H1 (cell line): ENCODE results near the gene EIF1B. TPM values are rescaled to one million over a fixed set of nuclear protein-coding genes. Genes with fewer than 3 reads are reported as not detected.
A peak's percentile ranks its signal among the peaks of the same experiment; 100 is the strongest.

ENCODE experiments used
- CTCF ChIA-PET: fragments of 300-600 bp; sonication (Branson Sonifier 250); formaldehyde crosslinking; loops from one replicate; lab custom pipeline; 2021; ENCODE audit not compliant: partially characterized antibody; lab: Charles Lee
- POLR2A ChIA-PET: fragments of 300-600 bp; sonication (Branson Sonifier 250); formaldehyde crosslinking; loops from one replicate; lab custom pipeline; 2021; ENCODE audit warnings: inconsistent platforms; ENCODE audit not compliant: partially characterized antibody; lab: Charles Lee
- DNase-seq, 2 experiments: peaks; one replicate each; pipeline versions ENCODE4 v3.0.0 to v3.0.0-alpha.2; 2010 to 2022; ENCODE audit warnings: low spot score in 2 of 2, low read depth in 1 of 2, mixed read lengths in 1 of 2
- FAIRE-seq: peaks from 2 replicates; lab custom pipeline; 2011; peaks lifted over from hg19 to GRCh38; lab: Jason Lieb, UNC
- H2AFZ ChIP-seq: 2 replicates; pipeline ENCODE4 v1.8.1; 2012; ENCODE audit warnings: low read length, inconsistent platforms
- H2AK5ac ChIP-seq: 2 replicates; pipeline ENCODE4 v1.6.1; 2013; ENCODE audit warnings: low read depth, low read length
- H2BK120ac ChIP-seq: replicated peaks from 2 replicates; pipeline ENCODE3; 2013; ENCODE audit warnings: low read depth, low read length, inconsistent platforms
- H2BK12ac ChIP-seq: 2 replicates; pipeline ENCODE4 v1.6.1; 2013; ENCODE audit warnings: low read depth, low read length
- H2BK15ac ChIP-seq: 2 replicates; pipeline ENCODE4 v1.6.1; 2013; ENCODE audit warnings: low read length
- H2BK20ac ChIP-seq: 2 replicates; pipeline ENCODE4 v1.6.1; 2013; ENCODE audit warnings: low read length
- H2BK5ac ChIP-seq: 2 replicates; pipeline ENCODE4 v1.6.1; 2013; ENCODE audit warnings: low read depth, low read length
- H3K14ac ChIP-seq: 2 replicates; pipeline ENCODE4 v1.6.1; 2013; ENCODE audit warnings: inconsistent platforms; ENCODE audit not compliant: insufficient read length
- H3K18ac ChIP-seq: 2 replicates; pipeline ENCODE4 v1.6.1; 2013; ENCODE audit warnings: low read length; ENCODE audit errors: extremely low read depth
- H3K23ac ChIP-seq: 2 replicates; pipeline ENCODE4 v1.6.1; 2013; ENCODE audit warnings: inconsistent platforms; ENCODE audit not compliant: insufficient read length
- H3K23me2 ChIP-seq: 2 replicates; pipeline ENCODE4 v1.6.1; 2013; ENCODE audit warnings: low read depth, low read length
- H3K27ac ChIP-seq: 2 replicates; pipeline ENCODE4 v1.6.1; 2011; ENCODE audit warnings: low read depth, low read length, inconsistent platforms
- H3K27me3 ChIP-seq, 4 experiments: replicated peaks in 1 of 4; 1 replicate in 1 of 4; 2 replicates in 3 of 4; pipeline versions ENCODE4 v1.6.1 to v1.8.1; 2011 to 2013; ENCODE audit warnings: low read length in 3 of 4, mild to moderate bottlenecking in 3 of 4, inconsistent platforms in 2 of 4, mixed read lengths in 2 of 4, moderate library complexity in 1 of 4; ENCODE audit not compliant: control insufficient read depth in 3 of 4, insufficient read depth in 3 of 4; ENCODE audit errors: extremely low read depth in 1 of 4
- H3K36me3 ChIP-seq, 4 experiments: 2 replicates each; pipeline versions ENCODE4 v1.6.1 to v1.8.1; 2011 to 2013; ENCODE audit warnings: mild to moderate bottlenecking in 4 of 4, low read length in 3 of 4, moderate library complexity in 2 of 4, control low read depth in 1 of 4, inconsistent platforms in 1 of 4; ENCODE audit not compliant: insufficient read depth in 4 of 4, control insufficient read depth in 2 of 4
- H3K4ac ChIP-seq: replicated peaks from 2 replicates; pipeline ENCODE3; 2013; ENCODE audit warnings: low read length, low read depth, mixed read lengths, inconsistent platforms; ENCODE audit not compliant: insufficient read length
- H3K4me1 ChIP-seq, 4 experiments: replicated peaks in 1 of 4; 1 replicate in 1 of 4; 2 replicates in 3 of 4; pipeline versions ENCODE4 v1.6.1 to v1.8.1; 2011 to 2013; ENCODE audit warnings: low read length in 3 of 4, inconsistent platforms in 2 of 4, mixed read lengths in 1 of 4; ENCODE audit not compliant: insufficient read depth in 4 of 4, control insufficient read depth in 3 of 4
- H3K4me2 ChIP-seq, 2 experiments: 2 replicates each; pipeline versions ENCODE4 v1.6.1 to v1.8.1; 2011 to 2013; ENCODE audit warnings: low read depth in 2 of 2, low read length in 2 of 2, control low read depth in 1 of 2, inconsistent platforms in 1 of 2, mild to moderate bottlenecking in 1 of 2; ENCODE audit not compliant: insufficient read depth in 1 of 2
- H3K4me3 ChIP-seq, 4 experiments: fragments of 200-600, 300-600 bp in 1 of 4; sonication (generic), shearing (Covaris generic), sonication (Bioruptor Twin) in 1 of 4; 2 replicates each; pipeline versions ENCODE4 v1.5.1 to v1.8.1; 2011 to 2016; ENCODE audit warnings: low read length in 4 of 4, low read depth in 3 of 4, control low read depth in 2 of 4, inconsistent platforms in 2 of 4, mild to moderate bottlenecking in 2 of 4, mixed read lengths in 1 of 4, moderate library complexity in 1 of 4; ENCODE audit not compliant: insufficient read depth in 2 of 4; ENCODE audit errors: extremely low read depth in 1 of 4
- H3K56ac ChIP-seq: replicated peaks from 2 replicates; pipeline ENCODE3; 2013; ENCODE audit warnings: low read depth, mild to moderate bottlenecking, mixed read lengths, low read length, inconsistent platforms; ENCODE audit not compliant: insufficient read length
- H3K79me1 ChIP-seq: 2 replicates; pipeline ENCODE4 v1.6.1; 2013; ENCODE audit warnings: low read depth, low read length, control low read depth
- H3K79me2 ChIP-seq, 2 experiments: 2 replicates each; pipeline versions ENCODE4 v1.6.1 to v1.8.1; 2012 to 2013; ENCODE audit warnings: low read length in 2 of 2, mild to moderate bottlenecking in 2 of 2, inconsistent platforms in 1 of 2; ENCODE audit not compliant: insufficient read depth in 2 of 2, control insufficient read depth in 1 of 2
- H3K9ac ChIP-seq, 4 experiments: replicated peaks in 1 of 4; 1 replicate in 1 of 4; 2 replicates in 3 of 4; pipeline versions ENCODE4 v1.6.1 to v1.8.1; 2011 to 2013; ENCODE audit warnings: low read depth in 3 of 4, low read length in 3 of 4, control low read depth in 2 of 4, mild to moderate bottlenecking in 2 of 4, moderate library complexity in 2 of 4, inconsistent platforms in 1 of 4; ENCODE audit errors: extremely low read depth in 1 of 4
- H3K9me3 ChIP-seq, 2 experiments: 2 replicates each; pipeline versions ENCODE4 v1.6.1 to v1.8.1; 2012 to 2013; ENCODE audit warnings: mild to moderate bottlenecking in 2 of 2, moderate library complexity in 2 of 2, control low read depth in 1 of 2, inconsistent platforms in 1 of 2, low read depth in 1 of 2, low read length in 1 of 2, mixed read lengths in 1 of 2; ENCODE audit not compliant: insufficient read depth in 2 of 2
- H4K20me1 ChIP-seq, 2 experiments: replicated peaks in 1 of 2; 2 replicates each; pipeline versions ENCODE3 to v1.8.1; 2011 to 2013; ENCODE audit warnings: inconsistent platforms in 2 of 2, low read length in 2 of 2, mild to moderate bottlenecking in 1 of 2; ENCODE audit not compliant: insufficient read depth in 2 of 2, control insufficient read depth in 1 of 2
- H4K5ac ChIP-seq: 2 replicates; pipeline ENCODE4 v1.6.1; 2013; ENCODE audit warnings: low read length, low read depth, mixed read lengths, inconsistent platforms; ENCODE audit not compliant: insufficient read length
- H4K8ac ChIP-seq: 2 replicates; pipeline ENCODE4 v1.8.0; 2013; ENCODE audit warnings: mild to moderate bottlenecking, moderate library complexity, low read length, inconsistent platforms; ENCODE audit not compliant: insufficient read depth; ENCODE audit errors: extremely low read depth
- H4K91ac ChIP-seq: replicated peaks from 2 replicates; pipeline ENCODE3; 2013; ENCODE audit warnings: low read length, mixed read lengths, inconsistent platforms; ENCODE audit not compliant: insufficient read length
- GABPA ChIP-seq: IDR thresholded peaks from 2 replicates; pipeline ENCODE4 v1.6.1; 2011; ENCODE audit warnings: mild to moderate bottlenecking, low read length, moderate library complexity, borderline replicate concordance; ENCODE audit not compliant: insufficient read depth
- RXRA ChIP-seq: IDR thresholded peaks from 2 replicates; pipeline ENCODE4 v1.6.1; 2011; ENCODE audit warnings: low read depth, mild to moderate bottlenecking, low read length, moderate library complexity; ENCODE audit not compliant: insufficient read depth
- WGBS, 2 experiments: shearing (Covaris generic) in 1 of 2; methylation state at CpG; one replicate each; pipeline versions ENCODE4 v1.1.6 to v1.1.7; 2013 to 2015; ENCODE audit warnings: low lambda C conversion rate in 2 of 2, mixed read lengths in 2 of 2, inconsistent platforms in 1 of 2, low coverage in 1 of 2, missing lambda C conversion rate in 1 of 2; ENCODE audit not compliant: insufficient replicate concordance in 2 of 2, insufficient coverage in 1 of 2, insufficient read length in 1 of 2; ENCODE audit errors: extremely low coverage in 1 of 2, missing lambda C conversion rate in 1 of 2; 5-methylcytosine and 5-hydroxymethylcytosine counted together
- polyA plus RNA-seq, 7 experiments: library from polyadenylated mRNA; depleted of rRNA in 3 of 7; stranded (reverse) in 5 of 7; unstranded in 2 of 7; fragments of >200 nt in 5 of 7; fragments of 200-250 nt in 2 of 7; gene quantifications; 1 replicate in 5 of 7; 2 replicates in 1 of 7; 4 replicates in 1 of 7; pipeline versions ENCODE4 v1.2.1 to v1.2.3, GENCODE V29; 2011 to 2013; ENCODE audit warnings: missing spikeins in 2 of 7, mixed read lengths in 2 of 7
- total RNA-seq: library from RNA; stranded (reverse); fragmentation: NEBNext Ultra II Directional; extraction: Animal tissue kit (Norgen Biotek cat#: 25700); gene quantifications from 2 replicates; pipeline ENCODE4 v1.2.1, GENCODE V29; 2021

EIF1B gene
- total and polyA plus RNA-seq, 2 of the 8 experiments (the other 6 are each of a cell fraction or from before 2014, with no cell fraction given), result 42.4 to 115 TPM

GRCh38 chr3:40290396-40290795, 19.1 kb upstream of the EIF1B start:
- peaks cover 2 to 11% (median 6%) of the 10 kb centered on the region in 4 experiments; a peak in 6 of 7 replicates for H3K4me1 ChIP-seq
- TF ChIP-seq RXRA (no peak), GABPA (no peak)
- H3K36me3 ChIP-seq, result no peaks in the 10 kb centered on the region
- H3K23me2 ChIP-seq, result no peaks in the 10 kb centered on the region
- no peak overlapping the region for H3K4me3 ChIP-seq
- H3K4ac ChIP-seq, result no peak overlapping the region
- POLR2A ChIA-PET, result interaction anchor here (1.3 to 1.8 kb wide), 4 partner anchors 13 to 23 kb away, joined by 3 to 9 read pairs (median 6); partner anchors contain the start of gene EIF1B
- H4K8ac ChIP-seq, result no peak overlapping the region; the same call in 1 of the 2 replicates
- no peak for DNase-seq
- no peak overlapping the region; the same call in none of the 2 replicates for H2AK5ac ChIP-seq
- no peak overlapping the region for H4K5ac ChIP-seq
- H2AFZ ChIP-seq, result no peak overlapping the region
- H3K14ac ChIP-seq, result no peak overlapping the region
- H3K23ac ChIP-seq, result no peak overlapping the region
- no peaks in the 10 kb centered on the region for H4K20me1 ChIP-seq
- H2BK120ac ChIP-seq, result no peak overlapping the region
- no peak for FAIRE-seq
- peak overlapping the region; percentile 53 for H2BK5ac ChIP-seq
- no peak overlapping the region for H3K18ac ChIP-seq
- H3K27me3 ChIP-seq, result no peaks in the 10 kb centered on the region
- H3K56ac ChIP-seq, result no peak overlapping the region
- no peaks in the 10 kb centered on the region for H3K9me3 ChIP-seq
- peak overlapping the region; percentile 65; the same call in 1 of the 2 replicates for H2BK15ac ChIP-seq
- 93% methylated on average over 6 of the region's 6 CpGs; no CpG with 5 or more reads in 1 of the 2 experiments for WGBS, 2 experiments
- CTCF ChIA-PET, result interaction anchor here (0.6 to 1.9 kb wide), 5 partner anchors 18 to 929 kb away, joined by 3 to 7 read pairs (median 4); no protein-coding TSS in a partner anchor
- H4K91ac ChIP-seq, result no peak overlapping the region
- H2BK20ac ChIP-seq, result no peak overlapping the region
- no peak overlapping the region for H3K9ac ChIP-seq
- no peaks in the 10 kb centered on the region for H3K79me1 ChIP-seq
- H2BK12ac ChIP-seq, result peak overlapping the region; percentile 62
- H3K27ac ChIP-seq, result no peak overlapping the region
- H3K79me2 ChIP-seq, result no peaks in the 10 kb centered on the region
- H3K4me2 ChIP-seq, result no peak overlapping the region
